Stimulated activated CD8-positive, alpha-beta memory T cell treated with anti-CD3 and anti-CD28 coated beads, Interleukin-7, amount 100 ng/mL, for 24 hours (primary cell): ENCODE data around the gene SLC6A6.

Experiments used
- DNase-seq: peaks from one replicate; pipeline ENCODE4 v3.0.0-alpha.2; 2020; ENCODE audit warnings: low read depth

Gene SLC6A6

GRCh38 chr3:14454639-14455310, 52.4 kb downstream of the SLC6A6 start:
- no peak for DNase-seq

- DNase-seq: no peak
Measured at GRCh38 chr3:14455571-14456317, 53.3 kb downstream of the SLC6A6 start.

GRCh38 chr3:14456794-14457193, 54.4 kb downstream of the SLC6A6 start:
- DNase-seq: no peak

- no peak for DNase-seq
Measured at GRCh38 chr3:14457481-14457880, 55.1 kb downstream of the SLC6A6 start.

GRCh38 chr3:14457999-14458398, 55.6 kb downstream of the SLC6A6 start:
- no peak for DNase-seq

GRCh38 chr3:14458434-14459275, 56.2 kb downstream of the SLC6A6 start:
- DNase-seq: no peak

GRCh38 chr3:14459384-14459783, 57.0 kb downstream of the SLC6A6 start:
- DNase-seq: no peak

- DNase-seq: no peak
Measured at GRCh38 chr3:14459787-14460186, 57.4 kb downstream of the SLC6A6 start.

GRCh38 chr3:14460342-14461005, 58.1 kb downstream of the SLC6A6 start:
- DNase-seq: no peak

- DNase-seq: no peak
Measured at GRCh38 chr3:14461006-14461747, 58.8 kb downstream of the SLC6A6 start.

GRCh38 chr3:14461748-14462324, 59.4 kb downstream of the SLC6A6 start:
- DNase-seq: no peak

GRCh38 chr3:14462738-14463137, 60.3 kb downstream of the SLC6A6 start:
- DNase-seq: no peak

- no peak for DNase-seq
Measured at GRCh38 chr3:14463330-14464140, 61.1 kb downstream of the SLC6A6 start.

GRCh38 chr3:14464141-14464465, 61.7 kb downstream of the SLC6A6 start:
- no peak for DNase-seq

- DNase-seq: no peak
Measured at GRCh38 chr3:14464521-14464920, 62.1 kb downstream of the SLC6A6 start.

- no peak for DNase-seq
Measured at GRCh38 chr3:14465425-14465824, 63.0 kb downstream of the SLC6A6 start.

GRCh38 chr3:14466179-14466903, 63.9 kb downstream of the SLC6A6 start:
- no peak for DNase-seq

GRCh38 chr3:14467814-14468620, 65.6 kb downstream of the SLC6A6 start:
- no peak for DNase-seq

GRCh38 chr3:14468621-14468981, 66.2 kb downstream of the SLC6A6 start:
- no peak for DNase-seq
